CD4-positive, alpha-beta T cell (primary cell): ENCODE measurements around the gene RNF20. TPM values are rescaled to one million over a fixed set of nuclear protein-coding genes. Genes with fewer than 3 reads are reported as not detected.

Experiments used
- ATAC-seq: fragments of 200-7000 bp; cut with Tn5 transposase; one replicate; pipeline ENCODE4 v1.10.0; 2022; ENCODE audit warnings: mild to moderate bottlenecking; ENCODE audit not compliant: poor library complexity
- CTCF ChIA-PET: fragments of 350-600 bp; sonication (Branson Sonifier 250); formaldehyde crosslinking; loops from one replicate; lab custom pipeline; 2021; ENCODE audit warnings: antibody characterized with exemption, inconsistent platforms; lab: Charles Lee
- POLR2A ChIA-PET: fragments of 350-600 bp; sonication (Branson Sonifier 250); formaldehyde crosslinking; loops from one replicate; lab custom pipeline; 2021; ENCODE audit warnings: antibody characterized with exemption, inconsistent platforms; lab: Charles Lee
- DNase-seq, 14 experiments: peaks; one replicate each; pipeline ENCODE4 v3.0.0-alpha.2; 2013 to 2020; ENCODE audit warnings: mixed read lengths in 2 of 14
- H3K27ac ChIP-seq, 2 donors: one replicate each; pipeline versions ENCODE4 v1.5.1 to v1.7.0; 2013; ENCODE audit warnings: low read length in 2 of 2, low read depth in 1 of 2, mild to moderate bottlenecking in 1 of 2
- H3K27me3 ChIP-seq, 2 experiments: 1 replicate in 1 of 2; 2 replicates in 1 of 2; pipeline versions ENCODE4 v1.6.1 to v1.7.0; 2013; ENCODE audit warnings: low read length in 2 of 2, control low read depth in 1 of 2, mild to moderate bottlenecking in 1 of 2, moderate library complexity in 1 of 2; ENCODE audit not compliant: insufficient read depth in 2 of 2, control insufficient read depth in 1 of 2
- H3K36me3 ChIP-seq: one replicate; pipeline ENCODE4 v1.6.1; 2013; ENCODE audit warnings: low read length, control low read depth; ENCODE audit not compliant: insufficient read depth
- H3K4me1 ChIP-seq: one replicate; pipeline ENCODE4 v1.6.1; 2013; ENCODE audit warnings: low read length, control low read depth; ENCODE audit not compliant: insufficient read depth
- H3K4me3 ChIP-seq: one replicate; pipeline ENCODE4 v1.5.1; 2013; ENCODE audit warnings: mild to moderate bottlenecking, low read length, moderate library complexity
- H3K9me3 ChIP-seq, 2 experiments: 1 replicate in 1 of 2; 2 replicates in 1 of 2; pipeline versions ENCODE4 v1.6.1 to v1.7.0; 2013; ENCODE audit warnings: low read length in 2 of 2, mild to moderate bottlenecking in 2 of 2, control low read depth in 1 of 2, moderate library complexity in 1 of 2; ENCODE audit not compliant: control insufficient read depth in 1 of 2, insufficient read depth in 1 of 2
- H3K27ac Mint-ChIP-seq: one replicate; pipeline ENCODE4 v1.8.0; 2020; ENCODE audit warnings: mixed read lengths
- H3K27me3 Mint-ChIP-seq: one replicate; pipeline ENCODE4 v1.8.0; 2021; ENCODE audit warnings: mixed read lengths
- H3K36me3 Mint-ChIP-seq: one replicate; pipeline ENCODE4 v1.8.0; 2021; ENCODE audit warnings: low read depth, mixed read lengths
- H3K4me1 Mint-ChIP-seq: one replicate; pipeline ENCODE4 v1.8.0; 2021; ENCODE audit warnings: low read depth, mixed read lengths
- H3K4me3 Mint-ChIP-seq: one replicate; pipeline ENCODE4 v1.8.0; 2020; ENCODE audit warnings: mild to moderate bottlenecking, mixed read lengths
- H3K9me3 Mint-ChIP-seq: one replicate; pipeline ENCODE4 v1.8.0; 2020; ENCODE audit warnings: mixed read lengths
- intact Hi-C, 2 experiments: fragments of 100-400 bp; cut with DNase I in 1 of 2; cut with micrococcal nuclease in 1 of 2; formaldehyde crosslinking; loops; one replicate each; pipeline versions ENCODE4 v1.15.1 to v1.9.0; 2023 to 2025; cut with DNase I, micrococcal nuclease
- total RNA-seq, 174 experiments: library from RNA in 2 of 174; stranded (reverse) in 2 of 174; gene quantifications; one replicate each; pipeline ENCODE4 v1.2.3 and lab custom pipeline; 2021 to 2026
- TF ChIP-seq, protein P1 (sequence below): fragments of 200-600 bp; IDR thresholded peaks from one replicate; pipeline ENCODE4 v1.8.0; 2022; ENCODE audit warnings: antibody characterized with exemption, mild to moderate bottlenecking

RNF20 gene
- total RNA-seq, 2 experiments from 2014 or later = 26.9 to 27.6 TPM

DNA sequence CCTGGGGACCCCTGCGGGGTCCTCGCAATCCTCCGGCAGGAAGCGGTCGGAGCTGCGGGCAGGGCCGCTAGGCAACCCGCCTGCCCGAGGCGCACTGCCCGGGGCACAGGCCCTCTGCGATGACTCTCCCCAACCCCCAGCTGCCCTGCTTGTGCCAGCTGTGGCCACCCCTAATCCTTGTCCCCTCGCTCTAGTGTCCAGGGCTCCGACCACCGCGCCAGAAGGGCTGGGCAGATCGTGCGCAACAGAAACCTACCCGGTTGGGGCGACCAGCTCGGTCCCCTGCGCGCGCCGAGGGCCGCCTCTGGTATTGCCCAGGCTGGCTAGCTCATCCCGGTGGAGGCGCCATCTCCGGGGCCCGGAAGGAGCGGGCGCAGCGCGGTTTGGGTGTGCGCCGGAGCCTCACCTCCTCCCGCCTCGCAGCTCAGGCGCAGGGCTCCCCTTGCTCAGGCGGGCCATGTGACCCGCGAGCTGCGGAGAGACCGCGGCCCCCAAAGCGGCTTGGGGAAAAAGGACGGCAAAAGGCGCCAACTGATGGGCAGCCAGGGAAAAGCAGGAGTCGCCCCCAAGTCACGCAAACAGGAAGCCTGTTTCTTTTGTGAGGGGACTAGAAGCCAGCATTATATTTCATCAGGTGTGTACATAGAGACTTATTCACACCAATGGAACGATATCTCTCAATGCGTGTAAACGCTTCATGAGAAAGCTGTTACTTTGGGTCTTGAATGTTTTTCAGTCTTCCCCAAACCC is 46.8 kb upstream of the RNF20 start:
- no peak overlapping the region for H3K27ac ChIP-seq
- H3K4me3 ChIP-seq = no peak overlapping the region
- H3K9me3 ChIP-seq = peaks cover 0 to 9% of the 10 kb centered on the region in 2 experiments
- DNase-seq (no peak), ATAC-seq (no peak)
- TF ChIP-seq, protein P1, sequence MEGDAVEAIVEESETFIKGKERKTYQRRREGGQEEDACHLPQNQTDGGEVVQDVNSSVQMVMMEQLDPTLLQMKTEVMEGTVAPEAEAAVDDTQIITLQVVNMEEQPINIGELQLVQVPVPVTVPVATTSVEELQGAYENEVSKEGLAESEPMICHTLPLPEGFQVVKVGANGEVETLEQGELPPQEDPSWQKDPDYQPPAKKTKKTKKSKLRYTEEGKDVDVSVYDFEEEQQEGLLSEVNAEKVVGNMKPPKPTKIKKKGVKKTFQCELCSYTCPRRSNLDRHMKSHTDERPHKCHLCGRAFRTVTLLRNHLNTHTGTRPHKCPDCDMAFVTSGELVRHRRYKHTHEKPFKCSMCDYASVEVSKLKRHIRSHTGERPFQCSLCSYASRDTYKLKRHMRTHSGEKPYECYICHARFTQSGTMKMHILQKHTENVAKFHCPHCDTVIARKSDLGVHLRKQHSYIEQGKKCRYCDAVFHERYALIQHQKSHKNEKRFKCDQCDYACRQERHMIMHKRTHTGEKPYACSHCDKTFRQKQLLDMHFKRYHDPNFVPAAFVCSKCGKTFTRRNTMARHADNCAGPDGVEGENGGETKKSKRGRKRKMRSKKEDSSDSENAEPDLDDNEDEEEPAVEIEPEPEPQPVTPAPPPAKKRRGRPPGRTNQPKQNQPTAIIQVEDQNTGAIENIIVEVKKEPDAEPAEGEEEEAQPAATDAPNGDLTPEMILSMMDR = no peak
- POLR2A ChIA-PET = no interaction called here
- H3K4me1 ChIP-seq = no peaks in the 10 kb centered on the region
- H3K27me3 ChIP-seq = peaks cover 13 to 45% of the 10 kb centered on the region in 2 experiments
- no peaks in the 10 kb centered on the region for H3K4me1 Mint-ChIP-seq
- no peaks in the 10 kb centered on the region for H3K36me3 ChIP-seq
- intact Hi-C loops = no loop called here
- H3K36me3 Mint-ChIP-seq = no peaks in the 10 kb centered on the region
- H3K27me3 Mint-ChIP-seq = peaks cover 79% of the 10 kb centered on the region
- H3K4me3 Mint-ChIP-seq = no peak overlapping the region
- H3K9me3 Mint-ChIP-seq = peaks cover 4% of the 10 kb centered on the region
- CTCF ChIA-PET = no interaction called here
- no peak overlapping the region for H3K27ac Mint-ChIP-seq

GRCh38 chr9:101487443-101487840 is 46.2 kb upstream of the RNF20 start:
- Mint-ChIP-seq H3K4me3 (no peak overlapping the region), H3K4me1 (no peaks in the 10 kb centered on the region), H3K9me3 (peaks cover 4% of the 10 kb centered on the region), H3K27me3 (peaks cover 77% of the 10 kb centered on the region), H3K36me3 (no peaks in the 10 kb centered on the region), H3K27ac (no peak overlapping the region)
- peaks cover 0 to 14% of the 10 kb centered on the region in 2 experiments for H3K9me3 ChIP-seq
- H3K27me3 ChIP-seq = peaks cover 13 to 44% of the 10 kb centered on the region in 2 experiments
- H3K36me3 ChIP-seq = no peaks in the 10 kb centered on the region
- H3K4me1 ChIP-seq = no peaks in the 10 kb centered on the region
- POLR2A ChIA-PET = no interaction called here
- intact Hi-C loops = no loop called here
- no peak for DNase-seq
- ATAC-seq = no peak
- no peak overlapping the region for H3K27ac ChIP-seq
- TF ChIP-seq, protein P1 = no peak
- H3K4me3 ChIP-seq = no peak overlapping the region
- CTCF ChIA-PET = no interaction called here

- POLR2A ChIA-PET = no interaction called here
- intact Hi-C loops = no loop called here
- no peak overlapping the region for H3K4me3 Mint-ChIP-seq
- H3K4me1 Mint-ChIP-seq = no peaks in the 10 kb centered on the region
- H3K4me3 ChIP-seq = no peak overlapping the region
- TF ChIP-seq, protein P1 = no peak
- CTCF ChIA-PET = no interaction called here
- no peak overlapping the region for H3K27ac ChIP-seq
- H3K27me3 Mint-ChIP-seq = peaks cover 22% of the 10 kb centered on the region
- no peaks in the 10 kb centered on the region for H3K36me3 Mint-ChIP-seq
- no peaks in the 10 kb centered on the region for H3K4me1 ChIP-seq
- peaks cover 0 to 4% of the 10 kb centered on the region in 2 experiments for H3K27me3 ChIP-seq
- no peaks in the 10 kb centered on the region for H3K36me3 ChIP-seq
- peaks cover 0 to 5% of the 10 kb centered on the region in 2 experiments for H3K9me3 ChIP-seq
- peaks cover 4% of the 10 kb centered on the region for H3K9me3 Mint-ChIP-seq
- H3K27ac Mint-ChIP-seq = no peak overlapping the region
- no peak for DNase-seq
- no peak for ATAC-seq
Measured at GRCh38 chr9:101495810-101496209, 37.8 kb upstream of the RNF20 start.
